Measurements from ENCODE around the gene SGSM1. TPM values are rescaled to one million over a fixed set of nuclear protein-coding genes. Genes with fewer than 3 reads are reported as not detected.
"Not testable (repeated sequence)": the region's sequence is repeated elsewhere in the genome, so short reads cannot be mapped to it uniquely, and the experiment has no call there.

Gene SGSM1
- polyA plus RNA-seq, 5 donors, result 2.8 to 4.7 (median 4.2) TPM

- no peak for DNase-seq
Observed at GRCh38 chr22:24833881-24834495, 28.0 kb downstream of the SGSM1 start.

- no peak for DNase-seq
Observed at GRCh38 chr22:24834845-24835570, 29.0 kb downstream of the SGSM1 start.

GRCh38 chr22:24836282-24836681 lies 30.3 kb downstream of the SGSM1 start:
- DNase-seq, result no peak

GRCh38 chr22:24837517-24837916 lies 31.5 kb downstream of the SGSM1 start:
- DNase-seq, result not testable (repeated sequence)

- DNase-seq, result no peak
Observed at GRCh38 chr22:24841261-24841660, 35.2 kb downstream of the SGSM1 start.

GRCh38 chr22:24843048-24843447 lies 37.0 kb downstream of the SGSM1 start:
- DNase-seq, result no peak

- no peak for DNase-seq
Observed at GRCh38 chr22:24845041-24845898, 39.3 kb downstream of the SGSM1 start.

- no peak for DNase-seq
Observed at GRCh38 chr22:24847490-24847889, 41.5 kb downstream of the SGSM1 start.

- no peak for DNase-seq
Observed at GRCh38 chr22:24848559-24849168, 42.7 kb downstream of the SGSM1 start.

- no peak for DNase-seq
Observed at GRCh38 chr22:24855794-24856193, 49.8 kb downstream of the SGSM1 start.

GRCh38 chr22:24857576-24857975 lies 51.6 kb downstream of the SGSM1 start:
- DNase-seq, result no peak

- no peak for DNase-seq
Observed at GRCh38 chr22:24859587-24859986, 53.6 kb downstream of the SGSM1 start.

- DNase-seq, result no peak
Observed at GRCh38 chr22:24865508-24865907, 59.5 kb downstream of the SGSM1 start.

- DNase-seq, result no peak
Observed at GRCh38 chr22:24867323-24868022, 61.5 kb downstream of the SGSM1 start.

- no peak for DNase-seq
Observed at GRCh38 chr22:24868979-24869378, 63.0 kb downstream of the SGSM1 start.

GRCh38 chr22:24871611-24872205 lies 65.7 kb downstream of the SGSM1 start:
- no peak for DNase-seq

GRCh38 chr22:24873226-24873625 lies 67.2 kb downstream of the SGSM1 start:
- no peak for DNase-seq

GRCh38 chr22:24875862-24876506 lies 70.0 kb downstream of the SGSM1 start:
- DNase-seq, result peak in 1 of 2 donors; percentile 7

- no peak for DNase-seq
Observed at GRCh38 chr22:24876700-24877099, 70.7 kb downstream of the SGSM1 start.

- DNase-seq, result no peak
Observed at GRCh38 chr22:24878969-24879368, 73.0 kb downstream of the SGSM1 start.

GRCh38 chr22:24883432-24883831 lies 77.4 kb downstream of the SGSM1 start:
- DNase-seq, result no peak

All from right lung (tissue), 5 donors.